HG03103 (cell line): Measurements from ENCODE around the gene CD7.

Experiments used
- ATAC-seq: cut with Tn5 transposase; IDR thresholded peaks from one replicate; pipeline ENCODE4 v1.9.1; 2021; ENCODE audit warnings: low read depth; ENCODE audit not compliant: unreplicated experiment

Gene CD7

DNA sequence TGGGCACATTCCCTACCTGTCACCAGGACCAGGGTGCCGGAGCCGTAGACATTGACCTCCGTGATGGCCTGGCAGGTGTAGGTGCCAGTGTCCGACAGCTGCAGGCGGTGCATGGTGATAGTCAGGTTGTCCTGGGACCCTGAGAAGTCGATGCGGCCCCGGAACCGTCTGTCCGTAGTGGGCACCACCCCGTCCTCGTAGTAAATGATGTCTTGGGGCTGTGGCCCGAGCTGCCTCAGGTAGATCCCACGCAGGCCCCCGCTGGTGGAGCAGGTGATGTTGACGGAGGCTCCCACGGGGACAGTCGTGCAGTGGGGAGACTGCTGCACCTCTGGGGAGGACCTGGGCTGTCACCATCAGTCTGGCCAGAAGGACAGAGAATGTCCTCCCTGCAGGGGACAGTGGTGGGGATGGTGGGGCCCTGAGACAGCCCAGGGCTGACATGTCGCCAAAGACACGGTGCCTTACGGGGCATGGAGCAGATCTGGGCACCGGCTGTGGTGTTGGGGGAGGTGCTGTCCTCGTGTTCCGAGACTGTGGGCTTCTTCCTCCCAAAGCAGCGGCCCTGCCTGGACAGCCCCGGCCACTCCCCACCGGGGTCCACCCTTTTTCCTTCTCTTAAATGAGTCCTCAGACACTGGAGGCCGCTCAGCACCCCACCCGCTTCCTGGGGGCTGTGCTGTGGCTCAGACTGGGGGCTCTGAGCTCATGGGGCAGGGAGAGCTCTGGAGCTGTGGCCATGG is 586 bp downstream of the CD7 start:
- ATAC-seq, result no peak

DNA sequence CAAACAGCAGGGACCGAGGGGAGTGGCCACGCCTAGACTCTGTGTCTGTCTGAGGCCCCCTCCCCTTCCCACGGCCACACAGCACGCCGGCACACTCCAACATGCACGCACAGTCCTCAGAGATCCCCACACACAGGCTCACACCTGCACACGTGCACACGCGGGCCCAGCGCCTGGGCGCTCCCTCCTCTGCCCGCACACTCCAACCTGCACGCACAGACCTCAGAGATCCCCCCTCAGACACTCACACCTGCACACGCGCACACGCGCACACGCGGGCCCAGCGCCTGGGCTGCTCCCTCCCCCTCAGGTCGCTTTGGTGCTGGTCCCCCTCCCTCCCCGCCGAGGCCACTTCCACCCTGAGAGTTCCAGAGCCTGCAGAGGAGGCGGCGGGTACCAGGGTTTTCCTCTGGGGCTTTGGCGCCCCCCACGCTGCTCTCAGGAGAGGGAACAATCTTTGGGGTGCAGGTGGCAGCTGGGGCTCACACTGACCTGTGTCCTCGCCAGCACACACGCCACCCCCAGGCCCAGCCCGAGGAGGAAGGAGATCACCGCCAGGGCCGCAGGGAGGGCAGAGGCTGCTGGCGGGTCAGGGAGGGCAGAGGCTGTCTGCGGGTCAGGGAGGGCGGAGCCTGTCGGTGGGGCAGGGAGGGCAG is 1.6 kb downstream of the CD7 start:
- ATAC-seq, result no peak

DNA sequence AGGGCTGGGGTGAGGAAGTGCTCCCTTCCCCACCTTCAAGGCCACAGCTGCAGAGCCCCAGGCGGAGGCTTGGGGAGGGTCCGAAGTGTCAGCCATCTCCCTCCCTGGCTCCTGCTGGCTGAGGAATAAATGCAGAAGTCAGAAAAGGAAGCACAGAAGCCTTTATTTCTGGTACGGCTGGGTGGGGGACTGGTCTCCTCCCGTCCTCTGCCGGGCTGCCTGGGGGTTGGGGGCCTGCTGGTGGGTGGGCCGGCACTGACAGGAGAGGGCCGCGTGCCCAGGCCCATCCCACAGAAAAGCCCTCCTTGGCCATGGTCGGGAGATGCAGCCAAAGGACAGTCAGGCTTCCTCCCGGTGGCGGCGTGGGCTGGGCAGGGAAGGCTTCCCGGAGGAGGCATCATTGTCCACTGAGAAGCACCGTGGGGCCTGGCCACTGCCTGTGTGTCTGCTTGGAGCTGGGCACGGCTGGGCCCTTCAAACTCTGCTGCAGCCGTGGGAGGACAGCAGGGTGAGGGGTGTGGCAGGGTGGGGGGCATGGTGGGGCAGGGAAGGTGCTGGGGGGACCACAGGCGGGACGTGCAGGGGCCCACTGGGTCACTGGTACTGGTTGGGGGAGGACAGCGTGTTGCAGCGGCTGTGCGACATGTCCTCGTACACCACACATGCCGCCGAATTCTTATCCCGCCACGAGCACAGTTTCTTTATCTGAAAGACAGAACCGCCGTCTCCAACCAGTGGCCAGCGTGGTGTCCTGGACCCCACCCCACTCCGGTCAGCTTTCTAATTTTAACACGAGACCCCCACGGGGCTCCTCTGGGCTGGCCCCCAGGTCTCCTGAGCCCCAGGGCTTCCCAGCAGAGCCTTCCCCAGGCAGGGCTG is 2.4 kb downstream of the CD7 start:
- ATAC-seq, result no peak

DNA sequence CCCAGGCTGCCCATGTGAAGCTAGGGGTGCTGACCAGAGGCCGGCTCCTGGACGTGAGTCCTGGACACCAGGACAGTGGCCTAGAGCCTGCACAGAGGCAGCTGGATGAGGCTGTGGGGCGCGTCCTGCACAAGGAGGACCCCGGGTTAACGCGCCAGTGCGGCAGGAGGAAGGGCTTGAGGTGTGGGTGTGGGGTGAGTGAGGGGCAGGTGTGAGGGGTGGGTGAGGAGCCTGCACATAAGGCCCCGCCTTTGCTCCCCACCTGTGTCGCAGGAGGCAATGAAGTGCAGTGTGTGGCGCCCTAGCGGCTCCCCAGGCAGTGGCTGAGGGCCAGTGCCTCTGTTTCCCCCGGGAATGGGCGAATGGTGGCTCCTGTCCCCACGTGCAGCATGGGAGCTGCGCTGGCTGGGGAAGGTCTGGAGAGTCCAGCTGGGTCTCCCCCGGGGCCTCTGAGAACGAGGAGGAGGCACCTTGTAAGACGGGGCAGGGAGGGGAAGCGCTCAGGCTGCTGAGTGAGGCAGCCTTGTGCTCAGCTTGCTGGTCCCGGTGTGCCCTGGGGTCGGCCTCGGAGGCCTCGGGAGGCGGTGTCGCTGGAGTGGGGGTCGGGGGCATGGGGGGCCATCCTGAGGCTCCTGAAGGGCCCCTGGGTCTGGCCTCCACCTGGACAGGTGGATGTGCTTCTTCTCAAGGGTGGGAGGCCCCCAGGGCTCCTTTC is 3.2 kb downstream of the CD7 start:
- ATAC-seq, result no peak

DNA sequence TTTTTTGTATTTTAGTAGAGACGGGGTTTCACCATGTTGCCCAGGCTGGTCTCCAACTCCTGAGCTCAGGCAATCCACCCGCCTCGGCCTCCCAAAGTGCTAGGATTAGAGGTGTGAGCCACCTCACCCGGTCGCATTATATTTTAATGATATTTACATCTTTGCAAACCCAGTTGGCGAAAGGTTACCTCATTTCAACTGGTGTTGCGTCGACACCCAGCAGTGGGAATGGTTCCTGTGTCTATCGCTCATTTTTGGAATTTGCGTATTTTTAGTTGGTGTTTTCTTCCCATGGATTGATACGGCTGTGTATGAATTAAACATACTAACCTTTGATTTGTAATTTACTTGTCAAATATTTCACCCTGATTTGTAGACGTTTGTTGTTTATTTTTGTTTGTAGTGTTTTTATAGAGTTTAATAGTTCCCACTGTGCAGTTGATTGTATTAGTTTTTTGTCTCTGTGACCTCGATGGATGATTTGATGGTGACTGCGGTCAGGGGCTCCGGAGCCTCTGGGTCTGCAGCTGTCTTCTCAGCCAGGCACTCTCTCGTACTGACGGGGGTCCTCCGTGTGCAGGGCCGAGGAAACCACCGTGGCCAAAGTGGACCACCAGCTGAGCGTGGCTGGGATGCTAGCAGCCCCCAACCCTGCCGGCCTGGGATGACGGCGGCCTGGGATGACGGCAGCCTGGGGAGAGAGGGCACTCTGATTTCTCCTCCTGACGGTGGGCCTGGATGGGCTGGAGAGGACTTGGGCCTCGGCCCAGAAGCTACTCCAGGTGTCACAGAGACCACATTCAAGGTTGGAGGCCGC is 4.0 kb downstream of the CD7 start:
- ATAC-seq, result no peak

DNA sequence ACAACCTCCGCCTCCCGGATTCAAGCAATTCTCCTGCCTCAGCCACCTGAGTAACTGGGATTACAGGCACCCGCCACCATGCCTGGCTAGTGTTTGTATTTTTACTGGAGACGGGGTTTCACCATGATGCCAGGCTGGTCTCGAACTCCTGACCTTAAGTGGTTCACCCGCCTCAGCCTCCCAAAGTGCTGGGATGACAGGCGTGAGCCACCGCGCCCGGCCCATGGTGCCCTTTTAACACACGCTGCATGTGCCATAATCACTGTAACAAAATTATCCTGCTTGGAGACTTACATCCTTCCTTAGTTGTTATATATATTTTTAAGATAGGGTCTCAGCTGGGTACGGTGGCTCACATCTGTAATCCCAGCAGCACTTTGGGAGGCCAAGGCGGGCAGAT is 5.4 kb downstream of the CD7 start:
- ATAC-seq, result no peak

DNA sequence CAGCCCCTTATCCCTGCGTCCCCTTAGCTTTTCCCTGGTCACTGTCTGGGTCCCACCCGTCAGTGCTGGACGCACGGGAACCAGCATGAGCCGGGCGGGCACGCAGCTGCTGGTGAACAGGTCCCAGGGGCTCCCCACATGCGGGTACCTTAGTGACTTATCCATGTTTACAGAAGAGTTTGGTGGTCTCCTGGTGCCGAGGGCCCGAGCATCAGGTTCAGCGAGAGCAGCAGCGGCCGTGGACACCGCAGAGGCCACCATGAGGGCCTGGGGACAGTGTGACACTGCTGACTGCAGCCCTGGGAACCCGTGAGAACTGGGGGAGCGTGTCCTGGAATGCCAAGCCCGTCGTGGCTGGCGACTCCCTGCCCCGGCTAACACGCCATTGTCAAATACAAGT is 6.5 kb downstream of the CD7 start:
- ATAC-seq, result no peak

DNA sequence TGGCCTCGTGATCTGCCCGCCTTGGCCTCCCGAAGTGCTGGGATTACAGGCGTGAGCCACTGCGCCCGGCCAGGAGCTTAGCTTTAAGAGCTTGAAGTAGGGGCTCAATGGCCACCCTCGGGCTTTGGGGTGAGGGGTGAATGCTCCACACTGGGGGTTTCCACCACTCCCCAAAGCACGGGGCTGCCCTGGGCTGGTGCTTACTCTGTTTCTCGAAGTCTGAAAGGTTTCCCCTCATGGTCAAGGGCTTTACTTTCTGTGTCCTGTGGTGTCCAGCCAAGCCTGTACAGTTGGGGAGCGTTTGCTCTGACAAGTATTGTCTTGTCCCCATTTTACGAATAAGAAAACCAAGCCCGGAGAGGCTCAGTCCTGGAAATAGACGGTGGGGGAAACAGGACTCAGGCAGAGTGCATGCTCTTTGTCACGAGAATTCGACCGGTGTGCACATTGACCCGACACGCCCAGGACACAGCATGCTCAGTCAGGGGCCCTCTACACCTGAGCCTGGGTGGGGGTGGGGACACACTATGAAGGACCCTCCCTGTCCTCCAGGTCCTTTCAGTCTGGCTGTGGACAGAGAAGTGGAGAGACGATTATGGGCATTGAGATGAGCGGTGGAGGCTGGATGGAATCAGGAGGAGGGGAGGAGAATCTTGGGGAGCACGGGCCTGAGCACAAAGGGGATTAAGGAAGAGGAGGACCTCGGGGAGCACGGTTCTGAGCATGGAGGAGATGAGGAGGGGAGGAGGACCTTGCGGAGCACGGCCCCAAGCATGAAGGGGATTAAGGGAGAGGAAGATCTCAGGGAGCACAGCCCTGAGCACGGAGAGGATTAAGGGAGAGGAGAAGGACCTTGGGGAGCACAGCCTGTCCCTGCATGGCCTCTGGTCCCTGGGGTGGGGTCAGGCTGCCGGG is 7.5 kb downstream of the CD7 start:
- ATAC-seq, result no peak

DNA sequence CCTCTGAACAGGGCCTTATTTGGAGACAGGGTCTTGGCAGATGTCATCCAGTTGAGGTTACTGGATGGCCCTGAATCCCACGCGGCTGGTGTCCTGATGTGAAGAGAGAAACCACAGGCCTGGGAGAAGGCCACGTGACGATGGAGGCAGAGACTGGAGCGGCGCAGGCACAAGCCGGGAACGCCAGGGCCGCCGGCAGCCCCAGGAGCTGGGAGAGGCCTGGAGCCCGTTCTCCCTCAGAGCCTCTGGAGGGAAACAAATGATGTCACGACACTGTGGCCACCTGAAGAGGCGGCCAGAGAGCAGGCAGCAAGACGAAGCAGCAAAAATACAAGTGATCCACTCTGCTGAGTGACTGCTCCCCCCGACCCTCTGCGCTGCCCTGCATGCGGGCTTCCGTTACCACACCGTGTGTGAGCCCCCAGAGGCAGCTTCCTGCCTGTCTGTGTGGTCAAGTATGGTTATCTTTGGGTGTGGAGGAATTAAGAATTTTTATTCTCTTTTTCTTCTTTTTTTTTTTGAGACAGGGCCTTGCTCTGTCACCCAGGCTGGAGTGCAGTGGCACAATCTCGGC is 11.6 kb downstream of the CD7 start:
- no peak for ATAC-seq

DNA sequence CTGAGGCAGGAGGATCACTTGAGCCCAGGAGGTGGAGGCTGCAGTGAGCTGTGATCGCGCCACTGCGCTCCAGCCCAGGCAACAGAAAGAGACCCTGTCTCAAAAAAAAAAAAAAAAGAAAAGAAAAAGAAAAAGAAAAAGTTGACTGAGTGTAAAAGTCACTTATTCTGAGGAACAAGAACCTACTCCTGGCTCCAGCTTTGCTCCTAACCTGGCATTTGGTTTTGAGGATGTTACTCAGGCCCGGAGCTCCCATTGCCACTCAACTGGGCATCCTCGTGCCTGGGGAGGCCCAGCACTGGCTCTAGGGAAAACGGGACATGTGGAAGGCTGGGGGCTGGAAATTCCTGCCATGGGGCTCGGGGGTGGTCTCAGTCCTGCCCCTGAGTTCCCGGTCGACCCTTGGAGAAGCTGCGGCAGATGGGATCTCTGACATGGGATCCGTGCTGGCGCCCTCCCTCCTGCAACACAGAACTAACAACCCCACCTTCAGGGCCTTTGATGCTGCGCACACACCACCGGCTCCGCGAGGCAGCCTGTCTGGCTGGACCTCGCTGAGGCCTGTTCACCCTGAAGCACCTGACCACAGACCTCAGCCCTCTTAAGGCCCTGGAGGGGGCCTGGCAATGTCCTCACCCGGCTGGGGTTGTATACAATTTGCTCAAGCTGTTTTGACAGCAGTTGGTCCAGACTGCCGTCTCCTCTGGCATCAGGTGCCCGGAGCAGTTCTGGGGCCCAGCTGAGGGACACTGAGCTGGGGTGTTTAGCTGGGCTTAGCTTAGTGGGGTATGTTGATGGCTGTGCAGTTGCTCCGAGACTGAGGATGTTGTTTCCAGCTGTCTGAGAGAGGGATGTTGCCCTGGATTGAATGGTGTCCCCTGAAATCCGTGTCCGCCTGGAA is 12.3 kb downstream of the CD7 start:
- ATAC-seq, result no peak

DNA sequence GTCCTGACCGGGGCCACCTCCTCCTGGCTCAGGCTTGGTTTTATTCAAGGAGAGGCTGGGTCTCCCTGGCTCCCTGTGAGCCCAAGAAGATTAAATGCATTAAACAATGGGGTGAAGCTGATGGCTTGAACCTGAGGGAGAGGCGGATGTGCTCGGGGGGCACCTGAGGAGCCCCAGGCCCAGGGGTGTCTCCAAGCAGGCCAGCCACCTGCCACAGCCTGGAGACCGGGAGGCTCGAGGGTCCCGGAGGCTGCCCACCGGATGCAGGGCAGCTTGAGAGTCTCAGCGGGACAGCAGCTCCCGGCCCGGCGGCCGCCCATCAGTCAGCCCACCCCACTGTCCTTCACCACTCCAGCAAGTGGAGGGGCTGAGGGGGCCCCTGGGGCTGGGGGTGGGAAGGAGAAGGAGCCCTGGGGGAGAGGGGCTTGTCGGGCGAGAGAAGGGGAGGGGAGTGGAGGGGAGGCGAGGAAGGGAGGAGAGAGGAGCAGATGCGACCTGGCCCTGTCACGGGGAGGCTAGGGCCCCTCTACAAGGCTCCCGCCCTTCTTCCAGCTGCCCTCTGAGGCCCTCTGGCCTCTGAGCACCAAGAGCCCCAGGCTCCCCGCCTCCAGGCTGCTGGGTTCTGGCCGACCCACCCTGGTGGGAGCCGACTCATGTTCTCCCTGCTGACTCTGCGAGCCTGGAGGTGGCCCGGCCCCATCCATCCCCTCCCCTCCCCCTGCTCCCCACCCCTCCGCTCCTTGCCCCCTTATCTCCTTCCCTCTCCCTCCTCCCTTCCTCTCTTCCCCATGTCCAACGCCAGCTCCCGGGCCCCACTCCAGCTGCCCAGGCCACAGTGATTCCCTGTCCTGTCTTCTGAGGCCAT is 13.2 kb downstream of the CD7 start:
- ATAC-seq, result no peak

DNA sequence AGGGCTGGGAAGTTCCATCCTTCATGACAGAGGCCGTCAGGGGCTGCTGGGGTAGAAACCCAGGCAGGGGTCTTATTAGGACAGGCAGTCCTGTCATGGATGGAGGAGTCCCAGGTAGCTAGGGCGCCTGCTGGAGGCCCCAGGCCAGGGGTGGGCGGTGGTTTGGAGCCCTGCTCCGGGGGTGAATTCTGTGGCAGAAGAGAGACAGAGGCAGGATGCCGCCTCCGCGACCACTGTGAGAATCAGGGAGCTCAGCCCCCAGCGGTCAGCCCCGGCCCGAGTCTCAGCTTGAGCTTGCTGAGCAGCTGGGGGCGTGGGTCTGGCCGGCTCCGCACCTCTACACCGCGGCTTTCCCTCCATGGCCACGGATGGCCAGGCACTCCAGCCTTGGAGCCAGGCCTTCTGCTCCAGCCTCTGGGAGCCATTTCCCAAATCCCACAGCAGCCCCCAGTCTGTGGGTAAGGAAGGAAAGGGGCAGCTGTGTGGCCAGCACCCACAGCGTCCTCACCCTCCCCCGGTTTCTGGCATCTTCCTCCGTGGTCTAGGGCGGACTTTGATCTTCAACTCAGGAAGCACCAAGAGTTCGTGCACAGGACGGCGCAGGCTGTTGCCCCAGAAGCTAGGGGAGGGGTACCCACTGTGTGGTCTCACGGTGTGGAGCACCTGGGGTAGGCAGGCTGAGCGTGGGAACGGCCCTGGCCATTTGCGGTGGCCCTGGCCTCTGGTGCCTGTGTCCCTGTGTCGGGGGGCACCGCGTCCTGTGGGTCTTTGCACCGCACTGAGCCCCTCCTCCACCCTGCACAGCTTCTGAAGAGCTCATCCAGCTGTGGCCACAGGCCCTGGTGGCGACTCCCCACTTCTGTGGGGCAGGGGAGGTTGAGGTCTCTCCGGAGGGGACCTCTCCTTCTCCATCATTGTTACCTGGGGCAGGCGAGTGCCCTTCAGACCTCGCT is 14.1 kb downstream of the CD7 start:
- no peak for ATAC-seq

DNA sequence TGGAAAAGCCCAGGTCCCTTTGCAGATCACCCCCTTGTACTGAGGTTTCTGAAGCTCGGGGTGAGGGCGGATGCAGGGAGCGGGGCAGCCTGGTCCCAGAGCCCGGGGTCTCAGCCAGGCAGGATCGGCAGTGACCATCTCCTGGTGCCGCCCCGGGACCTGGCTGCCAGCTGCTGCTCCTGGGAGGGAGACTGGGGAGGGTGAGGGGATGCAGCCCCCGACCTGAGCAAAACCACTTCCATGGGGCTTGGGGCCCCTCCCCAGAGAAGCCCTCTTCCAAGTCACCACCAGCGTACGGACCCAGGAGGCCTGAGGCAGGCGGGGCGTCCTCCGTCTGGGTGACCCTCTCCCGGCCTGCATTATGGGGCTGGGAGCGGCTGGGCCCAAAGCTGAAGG is 14.8 kb downstream of the CD7 start:
- no peak for ATAC-seq

DNA sequence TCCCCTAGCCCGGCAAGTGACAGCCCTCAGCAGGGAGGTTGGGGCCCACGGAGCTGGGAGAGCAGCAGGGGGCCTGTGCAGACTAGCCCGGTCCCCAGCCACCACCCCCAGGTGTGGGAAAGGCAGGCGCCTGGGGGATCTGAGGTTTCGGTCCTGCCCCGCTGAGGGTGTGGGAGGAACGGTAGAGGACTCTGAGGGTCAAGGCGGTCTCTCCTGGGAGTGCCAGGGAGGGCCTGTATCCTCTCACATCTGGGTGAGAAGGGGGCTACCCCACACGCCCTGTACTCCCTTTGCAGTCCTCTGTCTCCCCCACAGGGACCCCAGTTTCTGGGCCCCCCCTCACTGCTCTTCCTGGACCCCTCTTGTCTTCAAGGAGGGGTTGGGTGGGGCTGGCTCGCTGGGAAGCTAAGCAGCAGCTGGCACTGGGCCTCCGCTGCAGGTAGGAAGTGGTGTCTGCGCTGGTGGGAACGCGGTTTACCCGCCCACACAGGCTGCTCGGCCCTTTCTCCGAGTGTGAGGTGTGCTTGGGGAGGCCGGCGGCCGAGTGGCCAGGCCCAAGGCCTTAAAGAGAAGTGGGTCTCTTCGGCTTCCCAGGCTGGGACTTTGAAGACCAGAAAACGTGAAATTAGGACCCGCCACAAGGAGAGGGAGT is 15.4 kb downstream of the CD7 start:
- ATAC-seq, result no peak

DNA sequence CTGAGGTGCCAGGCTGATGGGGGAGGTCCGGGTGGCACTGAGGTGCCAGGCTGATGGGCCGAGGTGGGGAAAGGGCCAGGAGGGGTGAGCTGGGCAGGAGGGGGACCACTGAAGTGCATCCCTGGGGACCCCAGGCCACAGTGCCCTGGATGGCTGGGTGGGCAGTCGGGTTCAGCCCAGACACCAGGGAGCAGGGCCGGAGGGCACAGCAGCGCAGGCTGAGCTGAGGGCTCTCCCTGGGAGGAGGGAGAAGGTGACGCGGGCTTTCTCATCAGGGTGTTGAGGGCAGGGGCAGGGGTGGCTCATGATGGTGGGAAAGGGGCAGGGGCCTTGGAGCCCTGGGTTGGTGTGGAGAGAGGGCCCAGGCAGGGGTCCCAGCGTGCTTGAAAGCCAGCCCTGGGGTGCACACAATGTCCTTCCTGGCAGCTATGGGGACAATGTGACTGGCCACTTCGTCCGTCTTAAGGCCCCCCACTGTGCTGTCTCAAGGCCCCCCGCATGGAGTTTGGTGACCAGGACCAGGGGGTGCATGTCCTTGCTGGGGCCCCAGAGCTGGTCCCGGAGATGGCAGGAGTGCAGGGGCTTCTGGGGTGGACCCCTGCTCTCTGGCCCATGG is 16.0 kb downstream of the CD7 start:
- no peak for ATAC-seq
